IPS-15b (cell line): ENCODE measurements around the gene RMRP.

Source experiments
- H3K27me3 ChIP-seq: one replicate; pipeline ENCODE4 v1.6.1; 2013; ENCODE audit warnings: low read length; ENCODE audit not compliant: control insufficient read depth, insufficient read depth
- H3K36me3 ChIP-seq: one replicate; pipeline ENCODE4 v1.6.1; 2013; ENCODE audit warnings: low read length; ENCODE audit not compliant: control insufficient read depth, insufficient read depth
- H3K4me1 ChIP-seq: one replicate; pipeline ENCODE4 v1.6.1; 2013; ENCODE audit warnings: mild to moderate bottlenecking, low read length; ENCODE audit not compliant: control insufficient read depth, insufficient read depth
- H3K4me3 ChIP-seq: one replicate; pipeline ENCODE4 v1.5.1; 2013; ENCODE audit warnings: low read depth, low read length
- H3K9ac ChIP-seq: one replicate; pipeline ENCODE4 v1.6.1; 2013; ENCODE audit warnings: low read depth, mild to moderate bottlenecking, low read length
- H3K9me3 ChIP-seq: one replicate; pipeline ENCODE4 v1.6.1; 2013; ENCODE audit warnings: mild to moderate bottlenecking, low read length; ENCODE audit not compliant: control insufficient read depth, insufficient read depth

Gene RMRP

DNA sequence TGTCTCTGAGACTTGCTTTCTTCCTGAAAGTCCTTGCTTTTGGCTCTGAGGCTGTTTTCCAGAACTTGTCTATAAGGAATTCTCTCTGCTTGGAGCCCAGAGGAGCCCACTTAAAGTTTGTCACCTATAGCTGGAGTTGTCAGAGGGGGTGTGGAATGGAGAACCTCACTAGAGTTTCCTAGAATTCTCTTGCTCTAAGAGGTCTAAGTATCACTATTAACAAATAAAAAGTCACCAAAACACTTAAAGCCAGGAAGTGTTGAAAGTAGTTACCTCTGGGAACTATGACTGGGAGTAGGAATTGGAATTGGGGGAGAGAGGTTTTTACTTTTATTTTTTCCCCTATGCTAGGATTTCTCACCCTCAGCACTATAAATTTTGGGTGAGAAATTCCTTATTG, 22.1 kb downstream of the RMRP start:
- Histone ChIP-seq H3K4me3 (no peak overlapping the region), H3K27me3 (no peaks in the 10 kb centered on the region), H3K4me1 (no peaks in the 10 kb centered on the region), H3K36me3 (no peaks in the 10 kb centered on the region), H3K9ac (no peak overlapping the region), H3K9me3 (no peaks in the 10 kb centered on the region)

GRCh38 chr9:35629597-35629996, 28.2 kb downstream of the RMRP start:
- no peaks in the 10 kb centered on the region for H3K36me3 ChIP-seq
- H3K27me3 ChIP-seq: no peaks in the 10 kb centered on the region
- H3K4me3 ChIP-seq: no peak overlapping the region
- H3K9me3 ChIP-seq: no peaks in the 10 kb centered on the region
- H3K9ac ChIP-seq: no peak overlapping the region
- no peaks in the 10 kb centered on the region for H3K4me1 ChIP-seq

DNA sequence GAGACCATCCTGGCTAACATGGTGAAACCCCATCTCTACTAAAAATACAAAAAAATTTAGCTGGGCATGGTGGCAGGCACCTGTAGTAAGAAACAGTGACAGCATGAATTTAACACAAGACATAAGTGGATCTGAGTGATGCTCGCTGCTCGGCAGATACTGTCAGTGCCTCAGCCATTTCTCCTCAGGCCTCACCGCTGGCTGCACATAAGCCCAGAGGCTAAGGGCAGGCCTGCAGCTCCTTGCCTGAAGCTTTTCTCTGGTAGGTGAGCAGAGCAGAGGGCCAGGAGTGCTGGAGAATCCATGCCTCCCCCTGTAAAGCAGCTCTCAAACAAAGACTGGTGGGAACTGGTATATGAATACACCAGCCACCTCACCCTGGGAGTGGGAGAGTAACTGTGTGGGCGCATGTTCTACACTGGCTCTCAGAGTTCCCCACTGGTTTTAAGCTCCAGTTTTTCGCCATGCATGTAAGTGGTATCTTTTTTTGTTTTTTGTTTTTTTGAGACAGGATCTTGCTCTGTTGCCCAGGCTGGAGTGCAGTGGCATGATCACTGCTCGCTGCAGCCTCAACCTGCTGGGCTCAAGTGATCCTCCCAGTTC, 29.3 kb downstream of the RMRP start:
- Histone ChIP-seq H3K9ac (no peak overlapping the region), H3K27me3 (no peaks in the 10 kb centered on the region), H3K4me3 (no peak overlapping the region), H3K9me3 (no peaks in the 10 kb centered on the region), H3K36me3 (no peaks in the 10 kb centered on the region), H3K4me1 (no peaks in the 10 kb centered on the region)

GRCh38 chr9:35627575-35627974, 30.2 kb downstream of the RMRP start:
- no peaks in the 10 kb centered on the region for H3K36me3 ChIP-seq
- H3K27me3 ChIP-seq: no peaks in the 10 kb centered on the region
- no peaks in the 10 kb centered on the region for H3K9me3 ChIP-seq
- no peak overlapping the region for H3K9ac ChIP-seq
- H3K4me1 ChIP-seq: no peaks in the 10 kb centered on the region
- H3K4me3 ChIP-seq: no peak overlapping the region

DNA sequence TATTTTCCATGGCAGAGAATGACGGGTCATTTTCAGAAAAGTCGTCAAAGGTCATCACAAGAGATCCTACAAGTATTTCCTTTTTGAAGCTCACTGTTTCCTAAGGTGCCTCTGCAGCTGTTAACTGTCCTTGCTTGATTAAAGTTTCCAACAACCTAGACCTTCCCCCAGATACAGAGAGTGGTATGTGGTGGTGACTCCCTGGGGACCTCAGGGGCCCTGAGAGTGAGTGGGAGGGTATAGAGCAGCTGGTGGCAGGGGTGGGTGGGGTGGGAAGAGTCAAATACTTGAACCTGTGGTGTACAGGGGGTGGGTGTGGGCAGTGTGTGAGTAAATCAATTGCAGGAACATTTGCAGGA, 38.0 kb downstream of the RMRP start:
- Histone ChIP-seq H3K9ac (no peak overlapping the region), H3K36me3 (no peaks in the 10 kb centered on the region), H3K27me3 (peaks cover 34% of the 10 kb centered on the region), H3K4me3 (no peak overlapping the region), H3K9me3 (no peaks in the 10 kb centered on the region), H3K4me1 (no peaks in the 10 kb centered on the region)

DNA sequence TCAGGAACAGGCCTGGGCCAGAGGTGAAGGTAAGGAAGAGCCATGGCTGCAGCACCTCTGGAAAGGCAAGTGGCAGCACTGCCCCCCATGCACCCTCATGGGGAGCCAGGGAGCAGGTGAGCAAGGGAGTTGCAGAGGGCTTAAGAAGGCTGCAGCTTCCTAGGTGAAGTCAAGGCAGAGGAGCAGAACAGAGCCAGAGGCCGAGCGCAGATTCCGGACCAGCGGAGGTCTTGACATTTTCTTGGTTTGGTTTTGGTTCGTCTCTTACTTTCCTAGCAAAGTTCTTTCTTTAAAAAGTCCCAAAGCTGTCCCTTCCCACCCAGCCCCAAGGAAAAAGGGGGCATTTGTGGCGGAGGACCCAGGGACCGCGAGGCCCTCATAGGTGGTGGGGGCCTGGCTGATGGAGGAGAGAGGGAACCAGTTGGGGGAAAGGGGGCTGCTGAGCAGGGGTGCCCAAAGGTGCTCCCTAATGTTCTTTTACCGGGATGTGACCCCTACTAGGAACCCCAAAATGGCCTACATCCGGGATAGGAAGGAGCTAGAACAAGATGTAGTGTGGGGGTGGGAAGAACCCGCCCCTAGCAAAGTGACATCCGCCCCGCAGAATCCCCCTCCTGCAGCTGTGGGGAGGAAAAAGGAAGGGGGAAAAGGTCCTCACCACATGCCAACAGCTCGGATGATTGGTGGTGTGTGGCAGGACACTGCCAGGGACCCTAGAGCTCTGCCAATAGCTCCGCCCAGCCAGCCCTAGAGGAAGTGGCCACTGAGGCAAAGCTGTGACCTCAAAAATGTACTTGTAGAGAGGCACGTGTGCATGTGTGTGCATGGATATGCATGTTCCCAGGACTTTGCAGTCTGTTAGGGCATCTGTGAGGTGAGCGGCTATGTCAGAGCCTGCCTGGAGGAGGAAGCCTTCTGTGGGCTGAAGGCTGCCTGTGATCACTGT, 38.7 kb downstream of the RMRP start:
- no peaks in the 10 kb centered on the region for H3K9me3 ChIP-seq
- H3K36me3 ChIP-seq: no peaks in the 10 kb centered on the region
- no peak overlapping the region for H3K4me3 ChIP-seq
- no peak overlapping the region for H3K9ac ChIP-seq
- H3K27me3 ChIP-seq: peaks cover 34% of the 10 kb centered on the region
- H3K4me1 ChIP-seq: no peaks in the 10 kb centered on the region

DNA sequence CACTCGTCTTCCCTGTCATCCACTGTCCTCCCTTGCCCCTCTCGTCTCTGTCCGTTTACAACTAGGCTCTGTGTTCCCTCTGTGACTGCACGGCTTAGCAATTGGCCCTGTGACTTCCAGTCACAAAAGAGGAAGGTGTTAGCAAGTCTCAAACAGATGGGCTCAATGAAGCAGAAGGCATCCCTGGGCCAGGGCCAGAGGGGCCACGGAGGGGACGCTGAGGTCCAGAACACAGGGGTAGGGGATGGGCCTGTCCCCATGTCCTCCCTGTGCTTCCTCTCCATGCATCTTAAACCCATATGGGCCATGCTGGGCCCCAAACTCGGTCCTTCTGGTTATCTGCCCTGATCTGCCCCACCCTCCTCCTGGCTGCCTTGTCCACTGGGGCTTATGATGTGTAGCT, 39.5 kb downstream of the RMRP start, which contains the start of gene CD72:
Gene CD72 (minus strand): TSS at position 89 of the 403 bp plus-strand sequence. CDS start 110 bp downstream, outside the sequence.
- Histone ChIP-seq H3K36me3 (no peaks in the 10 kb centered on the region), H3K27me3 (peaks cover 34% of the 10 kb centered on the region), H3K4me3 (peak within 1 kb of the TSS; percentile 88), H3K9me3 (no peaks in the 10 kb centered on the region), H3K4me1 (no peaks in the 10 kb centered on the region), H3K9ac (peak within 1 kb of the TSS; percentile 56)

GRCh38 chr9:35617548-35617947, 40.3 kb downstream of the RMRP start:
- peak overlapping the region; percentile 56 for H3K9ac ChIP-seq

GRCh38 chr9:35616681-35617459, 40.9 kb downstream of the RMRP start:
- no peaks in the 10 kb centered on the region for H3K9me3 ChIP-seq
- H3K27me3 ChIP-seq: peaks cover 34% of the 10 kb centered on the region
- peak overlapping the region; percentile 56 for H3K9ac ChIP-seq
- H3K36me3 ChIP-seq: no peaks in the 10 kb centered on the region
- no peaks in the 10 kb centered on the region for H3K4me1 ChIP-seq
- peak overlapping the region; percentile 88 for H3K4me3 ChIP-seq

More at GRCh38 chr9:35617548-35617947, 40.3 kb downstream of the RMRP start:
- peaks cover 34% of the 10 kb centered on the region for H3K27me3 ChIP-seq
- no peaks in the 10 kb centered on the region for H3K4me1 ChIP-seq
- peak overlapping the region; percentile 88 for H3K4me3 ChIP-seq
- H3K9me3 ChIP-seq: no peaks in the 10 kb centered on the region
- no peaks in the 10 kb centered on the region for H3K36me3 ChIP-seq

GRCh38 chr9:35615981-35616680, 41.7 kb downstream of the RMRP start:
- Histone ChIP-seq H3K9ac (peak overlapping the region; percentile 41), H3K4me1 (no peaks in the 10 kb centered on the region), H3K9me3 (no peaks in the 10 kb centered on the region), H3K4me3 (peak overlapping the region; percentile 88), H3K36me3 (no peaks in the 10 kb centered on the region), H3K27me3 (peaks cover 34% of the 10 kb centered on the region)

- H3K4me3 ChIP-seq: no peak overlapping the region
- H3K36me3 ChIP-seq: peaks cover 10% of the 10 kb centered on the region
- no peak overlapping the region for H3K9ac ChIP-seq
- no peaks in the 10 kb centered on the region for H3K4me1 ChIP-seq
- peaks cover 25% of the 10 kb centered on the region for H3K27me3 ChIP-seq
- no peaks in the 10 kb centered on the region for H3K9me3 ChIP-seq
These were observed 45.0 kb downstream of the RMRP start for GRCh38 chr9:35612843-35613242.
